ENCODE results near the gene HARS2.
"Not testable (repeated sequence)": the region's sequence is repeated elsewhere in the genome, so short reads cannot be mapped to it uniquely, and the experiment has no call there.

HARS2 gene

GRCh38 chr5:140700177-140701144 is 9.2 kb downstream of the HARS2 start, which contains the start of gene ZMAT2:
TSS of gene ZMAT2 (plus strand) at chr5:140700447. CDS start at chr5:140700461, 14 bp downstream.
- DNase-seq (ENCODE audit: low spot score): peak; percentile 96

- no peak for DNase-seq (ENCODE audit: low spot score)
Observed at GRCh38 chr5:140707812-140708211, 16.6 kb downstream of the HARS2 start.

- not testable (repeated sequence) for DNase-seq (ENCODE audit: low spot score)
Observed at GRCh38 chr5:140708787-140709186, 17.5 kb downstream of the HARS2 start.

- DNase-seq (ENCODE audit: low spot score): peak; percentile 97
Observed at GRCh38 chr5:140710899-140711552, 19.8 kb downstream of the HARS2 start.

GRCh38 chr5:140711794-140712193 is 20.5 kb downstream of the HARS2 start:
- DNase-seq (ENCODE audit: low spot score): no peak

GRCh38 chr5:140713562-140714094 is 22.4 kb downstream of the HARS2 start:
- no peak for DNase-seq (ENCODE audit: low spot score)

- DNase-seq (ENCODE audit: low spot score): not testable (repeated sequence)
Observed at GRCh38 chr5:140716238-140716637, 25.0 kb downstream of the HARS2 start.

- no peak for DNase-seq (ENCODE audit: low spot score)
Observed at GRCh38 chr5:140718266-140718592, 27.0 kb downstream of the HARS2 start.

GRCh38 chr5:140720738-140721137 is 29.5 kb downstream of the HARS2 start:
- DNase-seq (ENCODE audit: low spot score): not testable (repeated sequence)

GRCh38 chr5:140721395-140721794 is 30.1 kb downstream of the HARS2 start:
- not testable (repeated sequence) for DNase-seq (ENCODE audit: low spot score)

- peak; percentile 59 for DNase-seq (ENCODE audit: low spot score)
Observed at GRCh38 chr5:140725799-140726471, 34.7 kb downstream of the HARS2 start.

GRCh38 chr5:140733098-140733497 is 41.8 kb downstream of the HARS2 start:
- no peak for DNase-seq (ENCODE audit: low spot score)

- DNase-seq (ENCODE audit: low spot score): no peak
Observed at GRCh38 chr5:140734354-140734753, 43.1 kb downstream of the HARS2 start.

- DNase-seq (ENCODE audit: low spot score): no peak
Observed at GRCh38 chr5:140737486-140737885, 46.2 kb downstream of the HARS2 start.

- no peak for DNase-seq (ENCODE audit: low spot score)
Observed at GRCh38 chr5:140741967-140742366, 50.7 kb downstream of the HARS2 start.

All from CD4-positive, alpha-beta T cell treated with Interleukin-15 for 4 hours (primary cell).